Mesothelial cell of epicardium (in vitro differentiated cells): ENCODE data around the gene RERE. TPM values are rescaled to one million over a fixed set of nuclear protein-coding genes. Genes with fewer than 3 reads are reported as not detected.

Experiments
- DNase-seq, 2 experiments: peaks; one replicate each; pipeline ENCODE4 v3.0.0; 2021; ENCODE audit warnings: low spot score in 2 of 2; ENCODE audit not compliant: unreplicated experiment in 2 of 2
- H3K27ac Mint-ChIP-seq: 2 replicates; pipeline ENCODE4 v1.8.0; 2021; ENCODE audit warnings: mixed read lengths
- H3K27me3 Mint-ChIP-seq: 2 replicates; pipeline ENCODE4 v1.8.0; 2021; ENCODE audit warnings: low read depth, mixed read lengths
- H3K36me3 Mint-ChIP-seq: 2 replicates; pipeline ENCODE4 v1.8.0; 2021; ENCODE audit warnings: mixed read lengths
- H3K4me1 Mint-ChIP-seq: 2 replicates; pipeline ENCODE4 v1.8.0; 2021; ENCODE audit warnings: mixed read lengths
- H3K4me3 Mint-ChIP-seq: 2 replicates; pipeline ENCODE4 v1.8.0; 2021; ENCODE audit warnings: mild to moderate bottlenecking, moderate library complexity, mixed read lengths
- H3K9me3 Mint-ChIP-seq: 2 replicates; pipeline ENCODE4 v1.8.0; 2021; ENCODE audit warnings: mixed read lengths
- total RNA-seq: library from RNA; stranded (reverse); gene quantifications from 3 replicates; pipeline ENCODE4 v1.2.1, GENCODE V29; 2021
- TF ChIP-seq, protein P1 (sequence below): fragments of 200-600 bp; sonication (generic); IDR thresholded peaks from one replicate; pipeline ENCODE4 v1.5.0; 2021; ENCODE audit warnings: antibody characterized with exemption; ENCODE audit not compliant: unreplicated experiment

The RERE gene
- total RNA-seq, 1 donor from 2014 or later = 187 TPM

DNA sequence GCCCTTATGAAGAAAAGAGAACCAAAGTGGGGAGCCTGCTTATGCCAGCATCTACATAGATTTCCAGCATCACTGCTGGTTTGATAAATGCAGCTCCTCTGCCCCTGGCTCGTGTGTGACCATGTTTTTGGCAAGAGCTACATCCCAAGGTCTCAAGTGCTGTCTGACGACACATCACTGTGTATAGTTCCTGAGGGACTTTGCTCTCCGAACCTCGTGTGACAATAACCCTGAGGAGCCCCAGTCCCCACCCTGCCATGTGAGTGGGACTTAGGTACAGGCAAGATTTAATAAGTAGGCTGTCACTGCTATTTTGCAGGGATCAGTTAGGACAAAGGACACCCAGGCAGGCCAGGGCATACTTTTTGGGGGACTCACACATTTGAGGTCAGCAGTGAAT, 28.8 kb upstream of the RERE start:
- no peak for DNase-seq
- H3K4me3 Mint-ChIP-seq = no peak overlapping the region
- no peaks in the 10 kb centered on the region for H3K9me3 Mint-ChIP-seq
- peaks cover 2% of the 10 kb centered on the region for H3K27me3 Mint-ChIP-seq
- no peaks in the 10 kb centered on the region for H3K36me3 Mint-ChIP-seq
- H3K4me1 Mint-ChIP-seq = peaks cover 18% of the 10 kb centered on the region
- no peak overlapping the region for H3K27ac Mint-ChIP-seq
- TF ChIP-seq, protein P1, sequence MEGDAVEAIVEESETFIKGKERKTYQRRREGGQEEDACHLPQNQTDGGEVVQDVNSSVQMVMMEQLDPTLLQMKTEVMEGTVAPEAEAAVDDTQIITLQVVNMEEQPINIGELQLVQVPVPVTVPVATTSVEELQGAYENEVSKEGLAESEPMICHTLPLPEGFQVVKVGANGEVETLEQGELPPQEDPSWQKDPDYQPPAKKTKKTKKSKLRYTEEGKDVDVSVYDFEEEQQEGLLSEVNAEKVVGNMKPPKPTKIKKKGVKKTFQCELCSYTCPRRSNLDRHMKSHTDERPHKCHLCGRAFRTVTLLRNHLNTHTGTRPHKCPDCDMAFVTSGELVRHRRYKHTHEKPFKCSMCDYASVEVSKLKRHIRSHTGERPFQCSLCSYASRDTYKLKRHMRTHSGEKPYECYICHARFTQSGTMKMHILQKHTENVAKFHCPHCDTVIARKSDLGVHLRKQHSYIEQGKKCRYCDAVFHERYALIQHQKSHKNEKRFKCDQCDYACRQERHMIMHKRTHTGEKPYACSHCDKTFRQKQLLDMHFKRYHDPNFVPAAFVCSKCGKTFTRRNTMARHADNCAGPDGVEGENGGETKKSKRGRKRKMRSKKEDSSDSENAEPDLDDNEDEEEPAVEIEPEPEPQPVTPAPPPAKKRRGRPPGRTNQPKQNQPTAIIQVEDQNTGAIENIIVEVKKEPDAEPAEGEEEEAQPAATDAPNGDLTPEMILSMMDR = no peak

DNA sequence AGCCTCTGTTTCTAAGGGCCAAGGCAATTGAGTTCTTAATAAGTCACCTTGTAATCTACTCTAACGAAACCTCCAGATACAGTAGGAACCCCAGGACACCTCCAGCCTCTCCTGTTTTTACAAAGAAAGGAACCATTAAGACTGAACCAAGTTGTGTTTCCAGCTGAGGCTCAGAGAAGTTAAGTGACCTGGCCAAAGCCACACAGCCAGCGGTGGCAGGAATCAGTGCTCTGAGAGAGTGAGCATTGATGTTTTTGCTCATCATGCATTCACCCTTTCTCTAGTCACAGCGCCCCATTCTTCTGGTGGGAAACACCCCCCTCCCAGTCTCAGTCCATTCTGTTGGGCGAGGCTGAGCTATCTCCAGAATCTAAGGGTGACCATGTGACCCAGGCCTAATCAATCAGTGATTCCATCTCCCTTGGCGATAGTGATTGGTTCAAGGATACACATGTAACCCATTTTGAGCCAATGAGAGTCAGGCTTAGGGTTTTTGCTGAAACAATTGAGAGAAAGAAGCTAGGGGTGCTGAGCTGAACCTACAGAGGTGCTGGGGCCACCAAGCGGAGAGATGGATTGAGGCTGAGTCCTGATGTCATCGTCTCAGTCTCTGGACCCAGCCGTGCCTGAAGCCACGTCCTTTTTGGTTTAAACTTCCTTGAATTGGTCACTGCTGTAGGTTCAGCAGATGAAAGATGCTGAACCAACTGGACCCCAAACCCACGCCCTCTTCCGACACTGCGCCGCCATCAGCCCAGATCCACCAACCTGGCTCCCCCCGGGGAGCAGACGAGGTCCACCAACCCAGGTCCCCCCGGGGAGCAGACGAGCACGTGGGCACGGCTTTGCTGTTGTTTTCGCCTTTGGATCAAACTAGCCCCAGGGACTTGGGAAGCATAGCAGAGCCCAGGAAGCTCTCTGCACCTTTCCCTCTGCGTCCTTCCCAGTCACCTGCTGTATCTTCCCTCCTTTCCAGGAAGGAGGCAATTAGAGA, 28.0 kb upstream of the RERE start:
- TF ChIP-seq, protein P1 = no peak
- Mint-ChIP-seq H3K9me3 (peaks cover under 1% of the 10 kb centered on the region), H3K4me3 (no peak overlapping the region), H3K4me1 (peaks cover 18% of the 10 kb centered on the region), H3K27me3 (peaks cover 2% of the 10 kb centered on the region), H3K36me3 (no peaks in the 10 kb centered on the region), H3K27ac (no peak overlapping the region)
- no peak for DNase-seq

DNA sequence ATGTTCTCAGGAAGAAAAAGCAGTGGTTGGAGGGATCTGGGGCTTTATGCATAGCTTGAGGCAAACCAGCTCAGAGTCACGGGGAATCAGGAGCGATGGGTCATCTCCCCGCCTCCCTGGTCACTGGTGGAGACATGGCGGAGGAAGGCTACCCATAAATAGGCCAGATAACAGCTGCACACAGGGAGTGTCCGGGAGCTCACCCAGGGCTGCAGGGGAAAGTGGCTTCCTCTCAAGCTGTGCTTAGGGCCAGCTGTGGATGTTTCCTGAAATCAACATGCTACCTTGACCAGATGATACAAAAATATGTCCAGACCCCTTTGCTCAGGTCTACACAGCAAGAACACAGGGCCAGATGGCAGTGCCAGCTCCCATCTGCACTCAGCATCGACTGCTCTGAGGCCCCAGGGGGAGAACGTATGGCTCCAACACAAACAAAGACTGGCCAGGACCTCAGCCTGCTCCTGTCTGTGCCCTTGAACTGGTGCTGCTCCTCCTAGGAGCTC, 27.1 kb upstream of the RERE start:
- Mint-ChIP-seq H3K36me3 (no peaks in the 10 kb centered on the region), H3K4me1 (peaks cover 18% of the 10 kb centered on the region), H3K4me3 (no peak overlapping the region), H3K27ac (no peak overlapping the region), H3K9me3 (peaks cover 4% of the 10 kb centered on the region), H3K27me3 (peaks cover 2% of the 10 kb centered on the region)
- TF ChIP-seq, protein P1 = no peak
- no peak for DNase-seq

DNA sequence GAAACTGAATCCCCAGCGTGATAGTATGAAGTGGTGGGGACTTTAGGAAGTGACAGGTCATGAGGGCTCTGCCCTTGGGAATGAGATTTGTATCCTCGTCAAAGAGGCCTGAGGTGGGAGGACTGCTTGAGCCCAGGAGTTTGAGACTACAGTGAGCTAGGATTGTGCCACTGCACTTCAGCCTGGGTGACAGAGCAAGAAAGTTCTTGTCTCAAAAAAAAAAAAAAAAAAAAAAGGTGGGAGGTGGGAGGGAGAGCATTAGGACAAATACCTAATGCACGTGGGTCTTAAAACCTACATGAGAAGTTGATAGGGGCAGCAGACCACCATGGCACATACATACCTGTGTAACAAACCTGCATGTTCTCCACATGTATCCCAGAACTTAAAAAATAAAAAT, 24.0 kb upstream of the RERE start:
- peaks cover 2% of the 10 kb centered on the region for H3K27me3 Mint-ChIP-seq
- no peak overlapping the region for H3K4me3 Mint-ChIP-seq
- TF ChIP-seq, protein P1 = no peak
- H3K27ac Mint-ChIP-seq = no peak overlapping the region
- H3K36me3 Mint-ChIP-seq = no peaks in the 10 kb centered on the region
- H3K9me3 Mint-ChIP-seq = peaks cover 4% of the 10 kb centered on the region
- no peak for DNase-seq
- H3K4me1 Mint-ChIP-seq = peaks cover 12% of the 10 kb centered on the region

DNA sequence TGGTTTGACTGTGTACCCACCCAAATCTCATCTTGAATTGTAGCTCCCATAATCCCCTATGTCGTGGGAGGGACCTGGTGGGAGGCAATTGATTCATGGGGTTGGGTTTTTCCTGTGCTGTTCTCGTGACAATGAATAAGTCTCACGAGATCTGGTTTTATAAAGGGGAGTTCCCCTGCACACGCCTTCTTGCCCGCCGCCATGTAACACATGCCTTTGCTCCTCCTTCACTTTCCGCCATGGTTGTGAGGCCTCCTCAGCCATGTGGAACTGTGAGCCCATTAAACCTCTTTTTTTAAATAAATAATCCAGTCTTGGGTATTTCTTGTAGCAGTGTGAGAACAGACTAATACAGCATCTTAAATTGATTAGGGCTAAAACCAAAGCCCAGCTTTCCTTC, 22.6 kb upstream of the RERE start:
- Mint-ChIP-seq H3K27me3 (no peaks in the 10 kb centered on the region), H3K27ac (no peak overlapping the region), H3K9me3 (peaks cover 4% of the 10 kb centered on the region), H3K36me3 (no peaks in the 10 kb centered on the region), H3K4me1 (peaks cover 20% of the 10 kb centered on the region), H3K4me3 (no peak overlapping the region)
- DNase-seq = no peak
- TF ChIP-seq, protein P1 = no peak
